Colon (tissue), 2 donors: ENCODE data around the gene SCGB3A1.

Experiments
- FAIRE-seq: peaks from 2 replicates; lab custom pipeline; 2012; peaks lifted over from hg19 to GRCh38; lab: Jason Lieb, UNC
- donor health status: control.
- donor health status: control.

The SCGB3A1 gene

GRCh38 chr5:180604271-180604670 is 13.0 kb upstream of the SCGB3A1 start:
- FAIRE-seq: no peak

GRCh38 chr5:180603076-180603594 is 11.8 kb upstream of the SCGB3A1 start:
- FAIRE-seq: no peak

DNA sequence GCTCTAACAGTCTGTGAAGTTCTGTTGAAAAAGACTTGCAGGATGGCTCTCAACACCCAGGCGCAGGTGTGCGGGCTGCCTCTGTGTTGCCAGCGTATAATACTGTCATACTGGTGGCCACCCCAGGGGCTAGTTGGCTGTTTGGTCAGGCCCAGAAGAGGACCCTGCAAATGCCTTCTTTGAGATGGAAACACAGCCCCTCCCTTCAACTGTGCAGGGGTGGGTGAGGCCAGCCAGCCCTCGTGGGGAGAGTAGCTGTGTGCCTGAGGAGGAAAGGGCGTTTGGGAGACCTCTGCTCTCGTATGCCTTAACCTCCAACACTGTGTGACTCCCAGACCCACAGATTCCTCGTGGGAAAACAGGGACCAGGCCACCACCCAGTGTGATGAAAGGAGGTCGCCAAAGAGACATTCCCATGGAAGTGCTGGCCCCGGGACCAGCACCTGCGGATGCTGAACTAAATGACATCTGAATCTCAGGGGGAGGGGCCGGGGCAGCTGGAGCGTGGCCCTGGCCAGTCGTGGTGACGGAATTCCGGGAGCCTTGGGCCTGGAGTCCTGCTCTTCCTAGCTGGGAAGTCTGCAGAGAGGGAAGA is 11.3 kb upstream of the SCGB3A1 start:
- FAIRE-seq: no peak

- no peak for FAIRE-seq
Observed at GRCh38 chr5:180601591-180602480, 10.5 kb upstream of the SCGB3A1 start.

DNA sequence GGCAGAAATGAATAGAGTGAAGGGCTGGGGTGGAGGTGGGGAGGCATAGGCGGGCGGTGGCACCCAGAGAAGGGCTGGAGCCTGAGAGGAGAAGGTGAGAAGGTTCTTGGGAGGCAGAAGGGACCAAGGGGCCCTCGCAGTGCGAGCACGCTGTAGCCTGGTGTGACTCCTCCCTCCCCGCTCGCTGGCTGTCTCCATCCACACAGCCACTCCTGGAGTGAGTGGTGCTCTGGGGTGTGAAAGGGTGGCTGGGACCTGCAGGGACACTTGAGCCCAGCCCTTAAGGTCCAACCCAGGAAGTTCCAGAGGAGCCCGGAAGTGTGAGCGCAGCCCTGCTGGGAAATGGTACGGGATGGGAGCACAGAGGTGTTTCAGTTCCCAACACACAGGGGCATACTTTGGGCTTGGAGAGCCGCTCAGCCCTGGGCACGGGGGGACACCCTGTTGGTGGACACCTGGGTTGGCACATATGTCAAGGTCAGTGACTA is 9.3 kb upstream of the SCGB3A1 start:
- FAIRE-seq: no peak

DNA sequence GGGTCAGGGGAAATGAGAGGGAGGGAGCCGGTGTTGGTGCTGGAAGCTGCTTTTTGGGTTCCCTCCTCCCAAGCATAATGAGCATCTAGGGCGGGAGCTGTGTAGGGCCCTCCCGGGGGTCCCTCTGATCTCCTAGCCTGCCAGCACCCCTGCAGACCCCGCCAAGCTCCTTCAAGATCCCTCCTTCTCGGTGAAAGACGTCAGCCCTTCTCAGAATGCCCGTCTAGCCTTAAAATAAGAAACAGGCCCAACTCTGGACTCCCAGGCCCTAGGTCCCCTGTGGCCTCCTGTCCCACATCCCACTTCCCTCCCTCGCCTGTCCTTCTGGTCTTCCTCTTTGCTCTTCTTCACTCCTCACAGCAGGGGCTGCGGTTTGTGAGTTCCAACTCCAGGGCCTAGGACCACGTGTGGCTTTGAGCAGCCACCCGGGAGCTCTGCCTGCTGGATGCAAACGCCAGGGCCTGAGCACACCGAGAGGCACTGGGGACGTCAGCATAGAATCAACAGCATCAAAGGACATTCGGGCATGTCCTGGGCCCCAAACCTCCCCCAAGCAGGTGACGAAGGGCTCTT is 8.8 kb upstream of the SCGB3A1 start:
- FAIRE-seq: no peak

GRCh38 chr5:180599590-180599914 is 8.3 kb upstream of the SCGB3A1 start:
- no peak for FAIRE-seq

DNA sequence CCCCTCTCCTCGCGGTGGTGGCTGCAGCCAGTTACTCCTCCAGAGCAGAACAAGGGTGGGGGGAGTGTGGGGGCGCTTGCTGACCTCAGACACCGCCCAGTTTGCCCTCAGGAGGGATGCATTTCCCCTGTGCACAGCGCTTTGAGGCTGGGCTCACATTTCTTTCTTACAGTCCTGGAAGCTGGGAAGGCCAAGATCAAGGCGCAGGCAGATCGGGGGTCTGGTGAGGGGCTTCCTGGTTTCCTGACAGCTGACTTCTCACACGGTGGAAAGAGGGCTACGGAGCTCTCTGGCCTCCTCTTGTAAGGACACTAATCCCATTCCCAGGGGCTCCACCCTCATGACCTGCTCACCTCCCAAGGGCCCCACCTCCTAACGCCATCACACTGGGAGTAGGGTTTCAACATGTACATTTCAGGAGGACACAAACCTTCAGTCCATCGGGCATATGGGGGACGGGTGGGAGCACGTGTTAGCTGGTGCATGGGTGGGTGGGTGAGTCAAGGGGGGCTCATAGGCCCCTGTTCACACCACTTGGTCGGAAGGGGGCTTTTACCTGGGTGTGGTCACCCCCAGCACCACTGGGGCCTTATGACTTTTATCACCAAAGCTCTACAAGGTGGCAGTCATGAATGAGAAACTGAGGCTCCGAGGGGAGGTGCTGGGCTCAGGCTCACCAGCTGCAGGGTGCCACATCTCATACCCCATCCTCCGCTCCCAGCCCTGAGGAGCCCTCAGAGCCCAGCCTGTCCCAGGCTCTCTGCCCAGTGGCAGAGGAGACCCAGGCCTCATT is 7.7 kb upstream of the SCGB3A1 start:
- FAIRE-seq: no peak

DNA sequence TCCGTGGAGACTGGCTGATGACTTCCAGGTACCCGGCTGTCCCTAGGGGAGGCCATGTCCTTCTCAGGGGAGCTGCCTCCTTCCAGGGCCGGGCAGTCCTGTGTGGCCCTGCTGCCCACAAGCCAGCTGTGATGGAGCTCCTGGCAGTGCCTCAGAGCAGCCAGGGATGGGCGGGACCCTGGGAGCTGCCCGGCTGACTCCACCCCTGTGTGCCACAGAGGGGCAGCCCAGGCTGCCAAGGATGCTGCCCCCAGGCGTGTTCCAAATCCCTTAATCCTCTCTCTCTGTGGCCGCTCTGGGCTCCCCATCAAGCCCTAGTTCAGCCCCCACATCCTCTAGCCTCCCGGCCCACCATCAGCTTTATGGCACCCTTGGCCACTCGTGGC is 7.0 kb upstream of the SCGB3A1 start:
- FAIRE-seq: no peak

GRCh38 chr5:180596668-180597231 is 5.5 kb upstream of the SCGB3A1 start:
- FAIRE-seq: no peak

DNA sequence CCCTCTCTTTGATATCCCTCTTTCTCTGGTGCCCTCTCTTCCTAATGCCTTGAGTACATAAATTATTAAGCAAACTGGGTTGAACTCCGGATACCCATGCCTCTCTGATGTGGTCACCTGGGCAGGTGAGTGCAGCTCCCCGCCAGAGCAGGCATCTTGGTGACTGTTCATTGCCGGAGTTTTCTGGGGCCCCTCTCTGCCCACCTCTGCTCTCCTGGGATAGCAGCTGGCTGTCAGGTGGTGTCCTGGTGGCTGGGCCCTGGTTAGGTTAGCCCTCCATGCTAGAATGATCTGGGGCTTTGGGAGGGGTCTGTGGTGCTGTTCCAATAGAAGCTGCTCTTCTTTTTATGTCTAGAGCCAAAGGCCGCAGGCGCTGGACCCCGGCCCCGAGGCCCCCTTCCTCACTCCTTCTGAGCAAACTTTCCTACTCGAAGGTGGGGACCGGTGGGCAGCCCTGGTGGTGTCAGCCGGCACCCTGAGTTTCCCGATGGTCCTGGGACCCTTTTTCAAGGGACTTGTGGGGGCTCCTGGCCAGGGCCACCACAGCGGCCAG is 4.9 kb upstream of the SCGB3A1 start:
- FAIRE-seq: no peak

GRCh38 chr5:180595381-180596114 is 4.2 kb upstream of the SCGB3A1 start:
- FAIRE-seq: no peak

DNA sequence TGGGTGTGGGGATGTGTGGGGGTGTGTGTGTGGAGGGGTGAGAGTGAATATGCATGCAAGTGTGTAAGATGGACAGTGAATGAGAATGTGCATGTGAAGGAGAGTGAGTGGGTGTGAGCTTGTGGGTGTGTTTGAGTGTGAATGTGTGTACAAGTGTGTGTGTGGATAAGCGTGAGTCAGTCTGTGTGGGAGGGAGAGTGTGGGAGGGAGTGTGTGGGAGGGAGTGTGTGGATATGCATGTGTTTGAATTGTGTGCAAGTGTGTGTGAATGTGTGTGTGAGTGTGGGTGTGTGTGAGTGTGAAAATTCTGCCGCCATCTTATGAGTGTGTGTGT is 3.7 kb upstream of the SCGB3A1 start:
- FAIRE-seq: no peak

DNA sequence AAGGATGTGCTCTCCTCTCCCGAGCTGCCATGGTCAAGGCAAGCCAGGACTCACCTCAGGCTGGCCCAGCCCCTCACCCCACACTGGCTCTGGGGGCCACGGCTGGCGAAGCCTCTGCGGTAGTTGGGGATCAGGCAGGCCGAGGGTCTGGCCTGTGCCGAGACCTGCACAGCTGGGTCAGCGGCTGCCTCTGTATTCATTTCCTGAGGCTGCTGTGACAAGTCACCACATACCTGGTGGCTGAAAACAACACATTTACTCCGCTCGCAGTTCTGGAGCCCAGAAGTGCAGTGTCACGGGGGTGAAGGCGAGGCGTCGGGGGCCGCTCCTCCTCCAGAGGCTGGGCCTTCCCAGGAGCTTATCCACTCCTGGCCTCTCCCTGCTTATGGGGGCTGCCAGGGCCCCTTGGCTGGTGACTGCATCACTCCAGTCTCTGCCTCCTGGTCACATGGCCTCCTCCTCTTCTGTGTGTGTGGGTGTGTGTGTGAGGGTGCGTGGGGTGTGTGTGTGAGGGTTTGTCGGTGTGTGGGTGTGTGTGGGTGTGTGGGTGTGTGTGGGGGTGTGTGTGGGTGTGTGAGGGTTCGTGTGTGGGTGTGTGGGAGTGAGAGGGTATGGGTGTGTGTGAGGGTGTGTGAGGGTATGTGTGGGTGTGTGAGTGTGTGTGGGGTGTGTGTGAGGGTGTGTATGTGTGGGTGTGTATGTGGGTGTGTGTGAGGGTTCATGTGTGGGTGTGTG is 3.2 kb upstream of the SCGB3A1 start:
- no peak for FAIRE-seq

GRCh38 chr5:180593446-180594206 is 2.3 kb upstream of the SCGB3A1 start:
- FAIRE-seq: no peak

- FAIRE-seq: no peak
Observed at GRCh38 chr5:180592176-180592575, 877 bp upstream of the SCGB3A1 start.

GRCh38 chr5:180590543-180591310 is 572 bp downstream of the SCGB3A1 start:
- no peak for FAIRE-seq

DNA sequence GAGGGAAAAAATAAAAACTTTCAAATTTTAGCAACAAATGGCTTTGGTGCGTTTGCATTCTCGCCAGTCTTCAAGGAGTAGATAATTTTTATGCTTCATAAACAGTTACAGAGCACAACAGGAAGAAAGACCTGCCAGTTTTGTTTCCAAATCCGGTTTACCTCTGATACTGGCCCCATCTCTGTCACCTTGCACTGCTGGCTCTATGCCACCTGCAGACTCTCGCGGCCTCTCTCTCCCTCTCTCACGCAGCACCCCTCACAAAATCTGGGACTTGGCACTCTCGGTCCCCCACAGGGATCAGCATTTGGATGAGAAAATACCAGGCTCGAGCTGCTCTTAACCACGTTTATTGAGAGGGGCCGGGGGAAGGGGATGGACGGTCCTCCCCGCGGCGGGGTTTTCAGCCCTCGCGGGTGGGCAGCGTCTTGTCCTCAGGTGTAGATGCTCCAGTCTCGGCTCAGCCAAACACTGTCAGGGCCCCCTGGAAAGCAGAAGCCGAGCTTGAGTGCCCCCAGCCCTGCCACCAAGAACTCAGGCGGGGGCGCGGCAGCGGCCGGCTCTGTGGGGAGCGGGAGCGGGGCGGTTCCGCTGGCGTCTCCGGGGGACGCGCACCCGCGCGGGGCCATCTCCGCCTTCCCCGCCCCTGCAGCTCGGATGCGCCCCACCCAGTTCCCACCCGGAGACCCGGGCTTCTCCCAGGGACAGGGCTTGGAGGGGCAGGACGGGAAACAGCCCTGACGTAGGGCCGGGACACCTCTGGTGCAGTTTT is 1.3 kb downstream of the SCGB3A1 start:
- no peak for FAIRE-seq
